K562 (cell line): ENCODE data around the gene DUSP10. TPM values are rescaled to one million over a fixed set of nuclear protein-coding genes. Genes with fewer than 3 reads are reported as not detected.
A peak's percentile ranks its signal among the peaks of the same experiment; 100 is the strongest.

Experiments
- ATAC-seq: fragments of 200-7000 bp; cut with Tn5 transposase; 3 replicates; pipeline ENCODE4 v1.9.1; 2020; ENCODE audit warnings: moderate library complexity
- BruUV-seq: library from RNA; stranded (reverse); fragments of 400-500 nt; replicated peaks from 2 replicates; lab custom pipeline; 2021; lab: Mats Ljungman, UMichigan
- CTCF ChIA-PET: fragments of 300-600 bp; formaldehyde crosslinking; extraction: SDS; loops from one replicate; lab custom pipeline; 2021; ENCODE audit warnings: low intra/inter-chr PET ratio; lab: Yijun Ruan, JAX
- POLR2A ChIA-PET: fragments of 300-600, 350-650 bp; sonication (Branson Sonifier 250); formaldehyde crosslinking; extraction: SDS; loops from one replicate; lab custom pipeline; 2021; ENCODE audit warnings: antibody characterized with exemption, inconsistent platforms; lab: Yijun Ruan, JAX
- DNase-seq, 4 experiments: peaks; one replicate each; pipeline versions ENCODE4 v3.0.0 to v3.0.0-alpha.2; 2011 to 2018; ENCODE audit warnings: low spot score in 3 of 4, mixed read lengths in 3 of 4; ENCODE audit errors: extremely low read depth in 1 of 4
- FAIRE-seq: peaks from 2 replicates; lab custom pipeline; 2011; peaks lifted over from hg19 to GRCh38; lab: Jason Lieb, UNC
- H2AFZ ChIP-seq: 2 replicates; pipeline ENCODE4 v1.6.0; 2011; ENCODE audit warnings: low read depth, low read length, control low read depth, inconsistent platforms
- H3K27ac ChIP-seq: fragments of 200-600 bp; 3 replicates; pipeline ENCODE4 v1.8.0; 2011; ENCODE audit warnings: low read depth, mild to moderate bottlenecking, control low read depth, inconsistent platforms, low read length, moderate library complexity, mixed read lengths; ENCODE audit errors: extremely low read depth
- H3K27me3 ChIP-seq, 2 experiments: fragments of 300-600 bp in 1 of 2; 2 replicates in 1 of 2; 3 replicates in 1 of 2; pipeline versions ENCODE4 v1.6.0 to v1.8.0; 2011; ENCODE audit warnings: inconsistent platforms in 2 of 2, low read length in 2 of 2, mild to moderate bottlenecking in 1 of 2, mixed read lengths in 1 of 2, moderate library complexity in 1 of 2; ENCODE audit not compliant: control insufficient read depth in 2 of 2, insufficient read depth in 2 of 2
- H3K36me3 ChIP-seq: fragments of 300-600 bp; 3 replicates; pipeline ENCODE4 v1.8.0; 2011; ENCODE audit warnings: mild to moderate bottlenecking, low read length, inconsistent platforms; ENCODE audit not compliant: control insufficient read depth, insufficient read depth
- H3K4me1 ChIP-seq, 2 experiments: fragments of 200-600 bp in 1 of 2; replicated peaks in 1 of 2; 2 replicates in 1 of 2; 3 replicates in 1 of 2; pipeline versions ENCODE4 v1.5.1 to v1.8.0; 2011; ENCODE audit warnings: inconsistent platforms in 2 of 2, low read length in 2 of 2, mild to moderate bottlenecking in 1 of 2, mixed read lengths in 1 of 2, moderate library complexity in 1 of 2; ENCODE audit not compliant: control insufficient read depth in 2 of 2, insufficient read depth in 2 of 2
- H3K4me2 ChIP-seq: 2 replicates; pipeline ENCODE4 v1.6.1; 2011; ENCODE audit warnings: low read length, control low read depth, inconsistent platforms, mixed read lengths; ENCODE audit not compliant: insufficient read depth
- H3K4me3 ChIP-seq: fragments of 200-600 bp; sonication (generic), shearing (Covaris generic); 2 replicates; pipeline ENCODE4 v1.5.1; 2016; ENCODE audit warnings: control low read depth, inconsistent platforms
- H3K79me2 ChIP-seq: fragments of 200-600 bp; 3 replicates; pipeline ENCODE4 v1.8.0; 2011; ENCODE audit warnings: low read length, inconsistent platforms; ENCODE audit not compliant: control insufficient read depth, insufficient read depth
- H3K9ac ChIP-seq, 2 experiments: 2 replicates each; pipeline versions ENCODE4 v1.6.0 to v1.6.1; 2011; ENCODE audit warnings: low read depth in 2 of 2, low read length in 2 of 2, control low read depth in 1 of 2, inconsistent platforms in 1 of 2, mild to moderate bottlenecking in 1 of 2, mixed read lengths in 1 of 2; ENCODE audit not compliant: insufficient read depth in 1 of 2
- H3K9me1 ChIP-seq: one replicate; pipeline ENCODE4 v1.6.0; 2011; ENCODE audit warnings: inconsistent platforms, mild to moderate bottlenecking, low read length, moderate library complexity; ENCODE audit not compliant: control insufficient read depth, insufficient read depth
- H3K9me3 ChIP-seq: replicated peaks from 2 replicates; pipeline ENCODE4 v1.5.1; 2011; ENCODE audit warnings: low read depth, low read length, inconsistent platforms; ENCODE audit not compliant: control insufficient read depth, insufficient read depth
- H4K20me1 ChIP-seq: replicated peaks from 2 replicates; pipeline ENCODE4 v1.6.1; 2011; ENCODE audit warnings: low read length, inconsistent platforms, mixed read lengths; ENCODE audit not compliant: control insufficient read depth, insufficient read depth
- ARNT ChIP-seq, 2 experiments: fragments of 450-650 bp; IDR thresholded peaks; 2 replicates each; pipeline ENCODE4 v1.6.1; 2016; ENCODE audit warnings: mild to moderate bottlenecking in 1 of 2
- EP400 ChIP-seq: fragments of 450-650 bp; IDR thresholded peaks from 2 replicates; pipeline ENCODE4 v1.6.1; 2017; ENCODE audit warnings: antibody characterized with exemption, mild to moderate bottlenecking, moderate library complexity
- FOXK1 ChIP-seq: sonication (generic); formaldehyde crosslinking; IDR thresholded peaks from 2 replicates; pipeline ENCODE4 v1.8.0; 2022; ENCODE audit warnings: missing genetic modification reagents, mild to moderate bottlenecking, borderline replicate concordance
- HNRNPH1 ChIP-seq: fragments of 200-400 bp; formaldehyde crosslinking; optimal IDR thresholded peaks from 2 replicates; pipeline ENCODE3; 2017; ENCODE audit warnings: low read depth, mild to moderate bottlenecking, low read length, moderate library complexity
- MYC ChIP-seq, 2 experiments: fragments of 250-450 bp in 1 of 2; sonication (Bioruptor Pico) in 1 of 2; IDR thresholded peaks; 2 replicates each; pipeline versions ENCODE4 v1.5.1 to v1.6.1; 2012 to 2021; ENCODE audit warnings: low read depth in 2 of 2, borderline replicate concordance in 1 of 2, improper control_type of control experiment in 1 of 2, low read length in 1 of 2, mild to moderate bottlenecking in 1 of 2, moderate library complexity in 1 of 2
- MYNN ChIP-seq, 2 experiments: sonication (generic); formaldehyde crosslinking in 1 of 2; IDR thresholded peaks; 2 replicates each; pipeline versions ENCODE4 v1.5.0 to v1.6.1; 2016 to 2020; ENCODE audit warnings: antibody characterized with exemption in 1 of 2, missing genetic modification reagents in 1 of 2
- PHB ChIP-seq: fragments of 250-450 bp; sonication (Bioruptor Pico); IDR thresholded peaks from 2 replicates; pipeline ENCODE4 v1.5.0; 2021
- PHTF2 ChIP-seq: fragments of 250-450 bp; sonication (Bioruptor Pico); IDR thresholded peaks from 2 replicates; pipeline ENCODE4 v1.5.0; 2021; ENCODE audit warnings: mild to moderate bottlenecking
- TEAD4 ChIP-seq, 2 experiments: sonication (generic) in 1 of 2; formaldehyde crosslinking in 1 of 2; IDR thresholded peaks; 2 replicates each; pipeline versions ENCODE4 v1.6.1 to v1.8.0; 2012 to 2022; ENCODE audit warnings: borderline replicate concordance in 1 of 2, inconsistent platforms in 1 of 2, low read length in 1 of 2, mild to moderate bottlenecking in 1 of 2, missing genetic modification reagents in 1 of 2
- U2AF2 ChIP-seq: fragments of 200-400 bp; formaldehyde crosslinking; optimal IDR thresholded peaks from 2 replicates; pipeline ENCODE3; 2017; ENCODE audit warnings: low read depth, mild to moderate bottlenecking, low read length
- ZFP30 ChIP-seq: fragments of 250-450 bp; sonication (Bioruptor Pico); IDR thresholded peaks from 2 replicates; pipeline ENCODE4 v1.8.0; 2022; ENCODE audit warnings: moderate library complexity, mild to moderate bottlenecking, inconsistent platforms, borderline replicate concordance
- ZNF24 ChIP-seq: fragments of 450-650 bp; IDR thresholded peaks from 2 replicates; pipeline ENCODE4 v1.6.1; 2016
- ZNF551 ChIP-seq: fragments of 250-450 bp; sonication (Bioruptor Pico); IDR thresholded peaks from 2 replicates; pipeline ENCODE4 v1.5.0; 2021; ENCODE audit warnings: mild to moderate bottlenecking, moderate library complexity
- WGBS: fragments of 100-300 bp; shearing (Covaris generic); methylation state at CpG from one replicate; pipeline ENCODE4 v1.1.6; 2016; ENCODE audit warnings: low coverage, mixed read lengths; ENCODE audit not compliant: insufficient coverage; ENCODE audit errors: missing lambda C conversion rate; 5-methylcytosine and 5-hydroxymethylcytosine counted together
- in situ Hi-C: fragments of 300-500 bp; cut with MboI; formaldehyde crosslinking; loops from 4 replicates; pipeline ENCODE4 v1.15.0; 2018; ENCODE audit warnings: inconsistent platforms, mixed read lengths
- intact Hi-C: fragments of 100-400 bp; cut with micrococcal nuclease; formaldehyde crosslinking; loops from 2 replicates; pipeline ENCODE4 v1.14.2; 2022
- polyA plus RNA-seq, 8 experiments: library from polyadenylated mRNA; depleted of rRNA in 4 of 8; stranded (reverse) in 5 of 8; unstranded in 3 of 8; fragments of >200 nt; fragmentation: Nextera tagmentation in 2 of 8; fragmentation: Illumina TruSeq in 1 of 8; extraction: Ambion mirVana in 2 of 8; extraction: Trizol in 1 of 8; gene quantifications; 2 replicates each; pipeline versions ENCODE4 v1.2.1 to v1.2.3, GENCODE V29; 2011 to 2014; ENCODE audit warnings: inconsistent platforms in 1 of 8, missing spikeins in 1 of 8
- total RNA-seq, 7 experiments: library from RNA; depleted of rRNA in 6 of 7; stranded (reverse); fragments of >200 nt in 6 of 7; fragmentation: Illumina TruSeq in 2 of 7; extraction: Trizol in 2 of 7; gene quantifications; 2 replicates each; pipeline versions ENCODE4 v1.2.1 to v1.2.3, GENCODE V29; 2011 to 2021; ENCODE audit warnings: low replicate concordance in 1 of 7
- TF ChIP-seq, protein P1 (sequence below): sonication (generic); formaldehyde crosslinking; IDR thresholded peaks from 2 replicates; pipeline ENCODE4 v1.5.0; 2020; ENCODE audit warnings: missing genetic modification reagents

DUSP10 gene
- total and polyA plus RNA-seq, 9 of the 15 experiments (the other 6 are each of a cell fraction or from before 2014, with no cell fraction given), result 1.7 to 8.3 (median 6.1) TPM

DNA sequence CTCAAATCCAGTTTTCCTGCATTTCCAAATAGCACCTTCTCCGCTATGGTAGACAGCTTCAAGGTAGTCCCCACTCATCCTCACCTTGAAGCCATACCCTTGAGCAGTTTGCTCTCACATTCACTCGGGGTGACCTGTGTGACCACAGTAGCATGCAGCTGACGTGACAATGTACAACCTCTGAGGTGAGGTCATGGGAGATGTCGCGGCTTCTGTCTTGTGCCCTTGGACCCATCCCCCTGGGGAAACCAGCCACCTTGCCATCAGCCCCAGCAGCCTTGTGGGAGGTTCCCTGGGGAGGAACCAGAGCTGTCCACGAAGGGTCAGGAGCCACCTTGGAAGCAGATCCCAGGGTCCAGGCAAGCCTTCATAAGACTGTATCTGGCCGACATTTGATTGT, 38.3 kb upstream of the DUSP10 start:
- no peak for TF ChIP-seq ZNF551
- TF ChIP-seq FOXK1 (CRISPR knock-in tag), result 0 out of 2 replicates have a peak, but pooled peaks have one; percentile 25
- H3K36me3 ChIP-seq, result no peaks in the 10 kb centered on the region
- H3K4me3 ChIP-seq, result no peak overlapping the region
- CTCF ChIA-PET, result no interaction called here
- no peak overlapping the region for H3K4me2 ChIP-seq
- in situ Hi-C loops, result no loop called here
- ATAC-seq (no peak), DNase-seq (no peak), FAIRE-seq (no peak)
- H3K4me1 ChIP-seq, result peaks cover 0 to 14% of the 10 kb centered on the region in 2 experiments; a peak in 2 of 5 replicates
- no peaks in the 10 kb centered on the region for H3K27me3 ChIP-seq
- H3K27ac ChIP-seq, result no peak overlapping the region
- POLR2A ChIA-PET, result interaction anchor here (1.4 kb wide), 1 partner anchor 10 kb away, joined by 3 read pairs; no protein-coding TSS in a partner anchor
- H2AFZ ChIP-seq, result no peak overlapping the region
- no peaks in the 10 kb centered on the region for H3K9me3 ChIP-seq
- intact Hi-C loops, result no loop called here
- no peaks in the 10 kb centered on the region for H3K79me2 ChIP-seq
- no peaks in the 10 kb centered on the region for H3K9me1 ChIP-seq
- 30% methylated on average over 7 of the region's 7 CpGs for WGBS
- no peak overlapping the region for H3K9ac ChIP-seq
- BruUV-seq, result no TSS peak
- H4K20me1 ChIP-seq, result no peaks in the 10 kb centered on the region

DNA sequence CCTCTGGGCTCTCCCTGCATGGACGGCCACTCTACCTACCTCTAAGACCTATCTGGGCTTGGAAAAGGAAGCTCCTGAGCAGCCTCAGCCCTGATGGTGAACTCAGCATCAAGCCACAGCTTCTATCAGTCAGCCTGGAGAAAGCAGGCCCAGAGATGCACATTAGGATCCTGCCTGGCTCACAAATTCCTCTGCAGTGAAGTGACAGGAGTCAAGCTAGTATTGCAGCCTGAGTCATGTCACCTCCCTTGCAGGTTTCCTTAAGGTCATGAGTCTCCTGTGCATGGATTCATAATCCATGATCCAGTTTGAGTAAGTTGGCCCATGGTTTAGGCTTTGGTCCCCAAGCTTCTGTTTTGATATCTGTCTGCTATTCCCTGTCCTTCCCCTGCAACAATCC, 37.9 kb upstream of the DUSP10 start:
- Histone ChIP-seq H3K4me3 (no peak overlapping the region), H2AFZ (no peak overlapping the region), H4K20me1 (no peaks in the 10 kb centered on the region), H3K79me2 (no peaks in the 10 kb centered on the region), H3K27ac (no peak overlapping the region), H3K36me3 (no peaks in the 10 kb centered on the region), H3K27me3 (no peaks in the 10 kb centered on the region), H3K4me1 (peaks cover 0 to 14% of the 10 kb centered on the region in 2 experiments; a peak in 2 of 5 replicates), H3K9me1 (no peaks in the 10 kb centered on the region), H3K4me2 (no peak overlapping the region), H3K9ac (no peak overlapping the region), H3K9me3 (no peaks in the 10 kb centered on the region)
- ATAC-seq, result no peak
- FAIRE-seq, result no peak
- DNase-seq, result no peak
- POLR2A ChIA-PET, result interaction anchor here (1.4 kb wide), 1 partner anchor 11 kb away, joined by 3 read pairs; no protein-coding TSS in a partner anchor
- in situ Hi-C loops (no loop called here), intact Hi-C loops (no loop called here)
- no TSS peak for BruUV-seq
- WGBS, result 30% methylated on average over 1 of the region's 1 CpG
- CTCF ChIA-PET, result no interaction called here
- TF ChIP-seq MYC (IDR thresholded peaks at IDR 0.05; ENCODE audit: low read depth, low read length) (no peak), MYC (CRISPR knock-in tag; IDR thresholded peaks at IDR 0.05; ENCODE audit: borderline replicate concordance, low read depth) (no peak), HNRNPH1 (no peak), TEAD4 (IDR thresholded peaks at IDR 0.05; ENCODE audit: low read length) (no peak), TEAD4 (CRISPR knock-in tag; IDR thresholded peaks at IDR 0.05; ENCODE audit: borderline replicate concordance) (no peak), EP400 (no peak), ZFP30 (no peak), U2AF2 (no peak), PHTF2 (CRISPR knock-in tag) (no peak), MYNN (IDR thresholded peaks at IDR 0.05) (no peak), MYNN (CRISPR knock-in tag; IDR thresholded peaks at IDR 0.05) (no peak), PHB (CRISPR knock-in tag) (no peak), ZNF24 (no peak), ARNT (IDR thresholded peaks at IDR 0.05) (no peak)
- TF ChIP-seq, protein P1, sequence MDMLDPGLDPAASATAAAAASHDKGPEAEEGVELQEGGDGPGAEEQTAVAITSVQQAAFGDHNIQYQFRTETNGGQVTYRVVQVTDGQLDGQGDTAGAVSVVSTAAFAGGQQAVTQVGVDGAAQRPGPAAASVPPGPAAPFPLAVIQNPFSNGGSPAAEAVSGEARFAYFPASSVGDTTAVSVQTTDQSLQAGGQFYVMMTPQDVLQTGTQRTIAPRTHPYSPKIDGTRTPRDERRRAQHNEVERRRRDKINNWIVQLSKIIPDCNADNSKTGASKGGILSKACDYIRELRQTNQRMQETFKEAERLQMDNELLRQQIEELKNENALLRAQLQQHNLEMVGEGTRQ, result no peak
